Measurements from ENCODE around the gene TMEM39B. TPM values are rescaled to one million over a fixed set of nuclear protein-coding genes. Genes with fewer than 3 reads are reported as not detected.

The TMEM39B gene
- total and polyA plus RNA-seq, 2 donors (not counting 3 experiments of a cell fraction or from before 2014, with no cell fraction given): 47.3 to 64.3 TPM

- no peak overlapping the region for H3K27ac ChIP-seq (ENCODE audit: insufficient read depth, low read depth, low read length)
- DNase-seq (ENCODE audit: low read depth, low spot score) (no peak), FAIRE-seq (no peak)
- no peak overlapping the region for H3K4me3 ChIP-seq (replicated peaks in 1 of 3; ENCODE audit: insufficient read depth in 1 of 3, low read depth in 1 of 3, low read length in 3 of 3)
- intact Hi-C loops (cut with micrococcal nuclease): loop anchor here (2.0 kb wide), 1 partner anchor 62 kb away; the partner anchor contains the start of gene TXLNA
- H2AFZ ChIP-seq (ENCODE audit: low read depth, low read length): no peak overlapping the region
- ChIA-PET CTCF (interaction anchor here (0.6 to 1.5 kb wide), 6 partner anchors 9 to 56 kb away, joined by 3 to 5 read pairs (median 3); partner anchors contain the start of gene KPNA6), POLR2A (interaction anchor here (0.9 kb wide), 1 partner anchor 8 kb away, joined by 3 read pairs; the partner anchor contains the start of gene KPNA6)
- H3K9me3 ChIP-seq (replicated peaks; ENCODE audit: control insufficient read depth, insufficient read depth, low read length): no peaks in the 10 kb centered on the region
- no TSS peak for BruUV-seq (replicated peaks)
- dilution Hi-C loops (cut with MboI; ENCODE audit: extremely low pct_ligation_motif_present, low sequenced_read_pairs): no loop called here
- peaks cover 3% of the 10 kb centered on the region for H4K20me1 ChIP-seq (replicated peaks; ENCODE audit: control insufficient read depth, extremely low read depth, insufficient read depth, low read length)
- TF ChIP-seq POLR2A (IDR thresholded peaks at IDR 0.05; ENCODE audit: low read depth, low read length) (no peak), MYC (IDR thresholded peaks at IDR 0.05; ENCODE audit: low read depth, low read length) (no peak), CTCF (IDR thresholded peaks at IDR 0.05; ENCODE audit: extremely low read depth in 1 of 2, insufficient read depth in 1 of 2, low read depth in 1 of 2, low read length in 2 of 2) (no peak), POLR2AphosphoS5 (IDR thresholded peaks at IDR 0.05; ENCODE audit: insufficient read depth, low read depth, low read length) (no peak), EZH2 (IDR thresholded peaks at IDR 0.05; ENCODE audit: borderline replicate concordance, low read depth, low read length, severe bottlenecking) (no peak), GATA2 (IDR thresholded peaks at IDR 0.05; ENCODE audit: insufficient read depth, insufficient read length, low read depth, low read length) (no peak), FOS (IDR thresholded peaks at IDR 0.05; ENCODE audit: borderline replicate concordance, insufficient read depth, low read length) (no peak), JUN (IDR thresholded peaks at IDR 0.05; ENCODE audit: borderline replicate concordance, insufficient read depth, insufficient read length, low read depth) (no peak)
- TF ChIP-seq, protein P1, sequence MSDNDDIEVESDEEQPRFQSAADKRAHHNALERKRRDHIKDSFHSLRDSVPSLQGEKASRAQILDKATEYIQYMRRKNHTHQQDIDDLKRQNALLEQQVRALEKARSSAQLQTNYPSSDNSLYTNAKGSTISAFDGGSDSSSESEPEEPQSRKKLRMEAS (IDR thresholded peaks at IDR 0.05; ENCODE audit: insufficient read depth, insufficient read length): no peak
- peaks cover 0 to 2% of the 10 kb centered on the region in 2 experiments for H3K36me3 ChIP-seq (ENCODE audit: control insufficient read depth in 2 of 2, extremely low read depth in 1 of 2, insufficient read depth in 2 of 2, low read length in 2 of 2)
- peaks cover 91% of the 10 kb centered on the region for H3K79me2 ChIP-seq (ENCODE audit: control insufficient read depth, insufficient read depth, low read length)
- H3K9me1 ChIP-seq (replicated peaks; ENCODE audit: control insufficient read depth, extremely low read depth, insufficient read depth, low read length): no peaks in the 10 kb centered on the region
- H3K4me1 ChIP-seq (ENCODE audit: control insufficient read depth, extremely low read depth, insufficient read depth, low read length): peaks cover 4% of the 10 kb centered on the region
- no peak overlapping the region for H3K4me2 ChIP-seq (ENCODE audit: insufficient read depth, low read length)
- no peak overlapping the region for H3K9ac ChIP-seq (replicated peaks; ENCODE audit: extremely low read depth, insufficient read depth, low read length)
- H3K27me3 ChIP-seq (ENCODE audit: control insufficient read depth in 2 of 2, insufficient read depth in 2 of 2, low read length in 2 of 2): no peaks in the 10 kb centered on the region
These were observed 43.8 kb downstream of the TMEM39B start for GRCh38 chr1:32116531-32116930.
